Stimulated activated CD8-positive, alpha-beta memory T cell treated with anti-CD3 and anti-CD28 coated beads, Interleukin-12 subunit alpha, Interleukin-12 subunit beta, amount 100 ng/mL, for 24 hours (primary cell): ENCODE measurements around the gene GAL3ST1.
"Not testable (repeated sequence)": the region's sequence is repeated elsewhere in the genome, so short reads cannot be mapped to it uniquely, and the experiment has no call there.

Source experiments
- DNase-seq: peaks from one replicate; pipeline ENCODE4 v3.0.0-alpha.2; 2020; ENCODE audit errors: extremely low read depth

Gene GAL3ST1

DNA sequence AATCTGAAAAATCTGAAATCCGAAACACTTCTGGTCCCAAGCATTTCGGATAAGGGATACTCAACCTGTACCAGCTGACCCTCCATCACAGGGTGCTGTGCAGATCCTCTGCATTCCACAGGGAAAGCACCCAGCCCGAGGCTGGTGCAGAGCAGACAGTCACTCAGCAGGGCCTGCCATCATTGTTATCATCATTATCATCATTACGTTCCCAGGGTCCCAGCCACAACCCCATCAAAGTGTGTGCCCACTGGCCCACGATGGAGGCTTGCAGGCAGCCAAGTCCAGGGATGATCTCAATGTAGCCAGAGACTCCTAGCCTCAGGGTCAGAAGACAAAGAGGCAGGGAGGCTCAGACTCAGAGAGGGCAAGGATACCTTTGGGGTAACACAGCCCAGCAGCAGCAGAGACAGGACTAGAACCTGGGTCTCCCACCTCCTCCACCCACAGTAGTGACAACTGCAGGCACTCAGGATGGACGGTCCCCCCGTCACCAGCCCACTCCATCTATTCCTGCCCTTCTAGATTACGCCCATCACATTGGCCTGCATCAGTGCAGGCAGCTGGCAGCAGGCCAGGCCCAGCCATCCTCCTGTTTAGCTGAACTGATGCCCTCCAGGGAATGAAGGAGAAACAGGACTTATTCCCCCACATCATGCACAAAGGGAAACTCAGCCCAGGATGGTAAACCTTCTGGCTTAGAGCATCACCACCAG lies 10.3 kb downstream of the GAL3ST1 start:
- no peak for DNase-seq

DNA sequence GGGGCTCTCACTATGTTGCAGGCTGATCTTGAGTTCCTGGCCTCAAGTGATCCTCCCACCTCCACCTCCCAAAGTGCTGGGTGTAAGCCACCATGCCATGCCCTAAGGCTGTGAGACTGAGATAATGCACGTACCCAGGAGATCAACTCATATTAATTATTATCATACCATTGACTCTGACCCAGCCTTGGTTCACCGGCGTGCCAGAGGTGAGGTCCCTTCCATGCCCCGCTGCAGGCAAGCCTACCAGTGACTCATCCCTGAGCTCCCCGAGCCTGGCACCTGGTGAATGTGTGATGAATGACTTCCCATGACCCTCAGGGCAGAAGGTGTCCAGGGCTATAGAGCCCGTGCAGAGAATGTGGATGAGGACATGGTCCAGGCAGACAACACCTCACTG lies 12.1 kb downstream of the GAL3ST1 start:
- DNase-seq: no peak

DNA sequence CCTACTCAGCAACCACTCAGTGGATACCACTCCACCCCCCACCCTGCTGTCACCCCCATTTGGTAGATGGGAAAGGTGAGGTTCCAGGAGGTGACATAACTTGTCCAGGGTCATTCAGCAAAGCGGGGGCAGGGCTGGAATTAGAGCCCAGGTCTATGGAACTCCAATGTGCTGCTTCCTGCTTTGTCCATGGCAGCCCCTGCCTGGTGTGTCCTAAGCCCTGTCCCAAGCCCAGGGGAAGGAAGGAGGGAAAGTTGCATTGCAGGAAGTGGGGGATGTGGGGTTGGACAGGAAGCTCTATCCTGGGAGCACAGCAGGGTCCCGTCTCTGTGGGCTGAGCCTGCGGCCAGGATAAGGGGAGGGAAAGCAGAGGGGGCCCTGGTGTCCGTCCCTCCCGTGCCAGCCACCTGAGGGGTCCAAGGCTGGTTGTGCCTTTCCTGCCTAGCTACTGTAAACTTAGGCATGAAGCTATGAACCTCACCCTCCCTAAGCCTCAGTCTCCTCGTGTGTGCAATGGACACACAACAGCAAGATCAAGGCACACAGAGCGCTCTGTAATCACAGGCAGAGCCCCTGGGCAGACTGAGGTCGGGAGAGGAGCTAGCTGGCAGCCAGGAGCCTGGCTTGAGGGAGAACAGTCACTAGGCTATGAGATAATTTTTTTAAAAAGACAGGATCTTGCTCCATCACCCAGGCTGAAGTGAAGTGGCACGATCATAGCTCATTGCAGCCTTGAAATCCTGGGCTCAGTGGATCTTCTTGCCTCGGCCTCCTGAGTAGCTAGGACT lies 12.9 kb downstream of the GAL3ST1 start:
- no peak for DNase-seq

DNA sequence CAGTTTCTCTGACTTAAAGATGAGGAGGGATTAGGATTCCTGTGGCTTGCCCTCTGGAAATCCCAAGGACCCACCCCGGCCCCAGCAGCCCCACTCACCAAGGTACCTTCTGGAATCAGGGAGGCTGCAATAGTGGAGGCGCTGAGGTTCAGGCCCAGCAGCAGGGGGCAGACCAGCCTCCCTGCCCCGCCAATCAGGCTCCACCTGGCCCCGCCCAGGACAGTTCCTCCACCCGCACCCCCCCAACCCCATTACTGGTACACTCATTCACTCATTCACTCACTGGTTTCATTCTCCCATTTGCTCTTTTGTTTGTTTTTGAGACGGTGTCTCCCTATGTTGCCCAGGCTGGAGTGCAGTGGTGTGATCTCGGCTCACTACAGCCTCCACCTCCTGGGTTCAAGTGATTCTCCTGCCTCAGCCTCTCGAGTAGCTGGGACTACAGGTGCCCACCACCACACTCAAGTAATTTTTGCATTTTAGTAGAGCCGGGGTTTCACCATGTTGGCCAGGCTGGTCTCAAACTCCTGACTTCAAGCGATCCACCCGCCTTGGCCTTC lies 13.7 kb downstream of the GAL3ST1 start:
- DNase-seq: not testable (repeated sequence)

DNA sequence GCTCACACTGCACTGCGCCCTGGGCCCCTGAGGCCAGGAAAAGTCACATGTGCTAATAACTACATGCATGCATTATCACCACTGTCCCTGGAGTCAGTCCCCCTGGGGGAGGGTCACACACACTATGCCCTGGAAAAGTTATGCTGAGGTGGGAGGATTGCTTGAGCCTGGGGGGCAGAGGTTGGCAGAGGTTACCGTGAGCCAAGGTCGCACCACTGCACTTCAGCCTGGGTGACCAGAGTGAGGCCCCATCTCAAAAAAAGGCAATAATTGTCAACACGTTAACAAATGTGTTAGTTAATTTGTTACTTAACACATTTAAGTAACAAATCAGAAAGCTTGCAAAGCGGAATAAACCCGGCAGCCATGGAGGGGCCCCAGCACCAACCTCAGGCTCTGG lies 14.6 kb downstream of the GAL3ST1 start:
- no peak for DNase-seq

DNA sequence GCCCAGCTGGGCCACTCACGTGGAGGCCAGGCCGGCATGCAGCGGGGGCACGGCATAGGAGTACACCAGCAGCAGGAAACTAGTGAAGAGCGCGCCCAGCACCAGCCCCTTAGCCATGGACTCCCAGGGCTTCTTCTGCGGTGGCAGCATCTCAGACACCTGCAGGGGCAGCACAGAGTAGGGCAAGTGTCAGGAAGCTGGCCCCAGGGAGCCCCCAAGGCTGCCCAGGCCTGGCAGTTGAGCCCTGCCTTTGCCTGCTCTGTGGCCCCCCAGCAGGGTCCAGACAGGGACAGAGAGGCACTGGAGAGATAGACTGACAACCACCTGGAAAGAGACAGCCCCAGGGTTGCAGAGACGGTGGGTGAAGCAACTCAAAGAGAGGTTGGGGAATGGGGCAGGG lies 17.2 kb downstream of the GAL3ST1 start:
- no peak for DNase-seq

DNA sequence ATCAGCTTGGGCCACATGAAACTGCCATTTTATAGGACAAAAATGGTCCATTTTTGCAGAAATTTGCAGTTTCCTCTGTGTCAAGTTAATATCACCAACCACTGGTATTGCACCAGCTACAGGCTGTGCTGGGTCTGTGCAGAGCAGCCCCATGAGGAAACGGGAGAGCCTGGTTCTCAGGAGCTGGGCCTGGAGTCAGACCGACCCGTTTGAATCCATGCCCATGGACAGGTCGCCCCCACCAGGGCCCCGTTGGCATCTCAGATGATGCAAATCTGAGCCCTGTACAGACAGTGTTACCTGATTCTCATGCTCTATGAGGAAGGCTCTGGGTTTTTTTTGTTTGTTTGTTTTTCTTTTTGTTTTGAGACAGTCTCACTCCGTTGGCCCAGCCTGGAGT lies 18.1 kb downstream of the GAL3ST1 start:
- DNase-seq: no peak

DNA sequence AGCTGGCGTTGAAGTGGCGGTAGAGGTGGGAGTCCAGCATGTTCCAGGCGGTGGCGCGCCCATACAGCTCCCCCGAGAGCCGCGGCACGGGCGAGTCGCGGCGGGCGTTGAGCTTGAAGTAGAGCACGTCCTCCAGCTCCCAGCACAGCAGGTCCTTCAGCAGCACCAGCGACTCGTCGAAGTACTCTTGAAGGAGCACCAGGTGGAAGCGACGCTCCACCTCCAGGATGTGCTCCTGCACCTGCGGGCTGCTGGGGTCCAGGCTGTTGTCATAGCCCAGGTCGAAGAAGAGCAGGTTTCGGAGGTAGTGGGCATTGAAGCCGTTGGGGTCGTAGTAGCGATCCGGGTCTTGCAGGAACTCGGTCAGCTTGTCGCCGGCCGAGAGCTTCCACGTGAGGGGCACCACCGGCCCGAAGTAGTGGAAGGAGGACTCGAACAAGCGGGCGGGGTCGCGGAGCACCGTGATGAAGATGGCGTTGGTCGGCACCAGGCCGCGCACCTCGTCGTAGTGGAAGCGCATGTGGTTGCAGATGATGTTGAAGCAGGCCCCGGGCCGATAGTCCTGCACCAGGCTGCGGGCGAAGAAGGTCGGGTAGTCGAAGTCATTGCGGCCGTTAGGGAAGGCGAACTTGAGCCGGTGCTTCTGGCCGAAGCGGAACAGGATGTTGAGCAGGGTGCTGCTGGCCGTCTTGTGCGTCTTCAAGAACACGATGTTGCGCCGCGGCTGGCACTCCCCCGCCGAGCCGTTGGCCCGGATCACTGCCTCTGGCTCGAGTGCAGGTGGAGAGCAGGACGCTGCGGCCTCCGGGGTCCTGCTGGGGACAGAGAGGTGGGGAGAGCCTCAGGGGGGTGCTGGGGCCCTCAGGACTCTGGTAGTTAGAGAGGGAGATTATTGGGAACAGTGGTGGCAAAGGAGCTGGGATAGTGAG lies 18.9 kb downstream of the GAL3ST1 start:
- DNase-seq: no peak

DNA sequence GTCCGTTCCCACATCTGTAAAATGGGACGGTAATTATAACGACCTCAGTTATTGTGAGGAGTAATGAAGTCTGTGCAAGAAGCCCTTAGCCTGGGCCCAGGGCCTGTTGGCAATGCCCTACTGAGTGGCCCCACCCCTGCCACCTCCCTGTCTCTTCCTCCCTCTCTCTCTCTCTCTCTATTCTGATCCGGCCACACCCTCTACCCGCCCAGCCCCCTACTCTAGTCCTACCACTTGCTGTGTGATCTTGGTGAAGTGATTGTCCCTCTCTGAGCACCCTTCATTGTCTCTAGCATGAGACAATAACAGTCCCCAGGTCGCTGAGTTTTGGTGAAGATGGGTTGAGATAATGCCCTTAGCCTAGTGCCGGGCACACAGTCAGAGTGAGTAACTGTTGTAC lies 20.5 kb downstream of the GAL3ST1 start:
- no peak for DNase-seq

DNA sequence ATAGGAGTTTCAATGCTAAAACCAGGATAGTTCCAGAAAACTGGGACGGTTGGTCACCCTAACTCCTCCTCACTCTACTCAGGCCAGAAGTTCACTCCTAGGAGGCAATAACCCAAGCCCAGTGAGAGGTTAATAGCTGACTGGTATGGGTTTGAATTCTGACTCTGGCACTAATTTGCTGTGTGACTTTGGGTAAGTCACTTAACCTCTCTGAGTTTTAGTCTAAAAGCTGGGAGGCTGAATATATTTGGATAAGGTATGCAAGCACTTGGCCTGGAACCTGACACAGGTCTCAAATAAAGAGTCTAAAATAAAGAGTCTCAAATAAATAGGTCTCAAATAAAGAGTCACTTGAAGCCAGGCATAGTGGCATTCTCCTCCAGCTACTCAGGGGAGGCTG lies 21.7 kb downstream of the GAL3ST1 start:
- DNase-seq: no peak

DNA sequence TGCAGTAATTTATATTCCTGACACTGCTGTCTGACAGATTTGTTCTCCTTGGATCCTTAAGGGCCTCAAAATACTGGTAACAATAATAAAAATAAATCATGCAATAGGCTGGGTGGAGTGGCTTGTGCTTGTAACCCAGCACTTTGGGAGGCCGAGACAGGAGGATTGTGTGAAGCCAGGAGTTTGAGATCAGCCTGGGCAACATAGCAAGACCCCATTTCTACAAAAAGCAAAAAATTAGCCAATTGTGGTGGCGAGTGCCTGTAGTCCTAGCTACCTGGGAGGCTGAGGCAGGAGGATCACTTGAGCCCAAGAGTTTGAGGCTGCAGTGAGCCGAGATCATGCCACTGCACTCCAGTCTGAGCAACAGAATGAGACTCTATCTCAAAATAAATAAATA lies 22.7 kb downstream of the GAL3ST1 start:
- DNase-seq: not testable (repeated sequence)

DNA sequence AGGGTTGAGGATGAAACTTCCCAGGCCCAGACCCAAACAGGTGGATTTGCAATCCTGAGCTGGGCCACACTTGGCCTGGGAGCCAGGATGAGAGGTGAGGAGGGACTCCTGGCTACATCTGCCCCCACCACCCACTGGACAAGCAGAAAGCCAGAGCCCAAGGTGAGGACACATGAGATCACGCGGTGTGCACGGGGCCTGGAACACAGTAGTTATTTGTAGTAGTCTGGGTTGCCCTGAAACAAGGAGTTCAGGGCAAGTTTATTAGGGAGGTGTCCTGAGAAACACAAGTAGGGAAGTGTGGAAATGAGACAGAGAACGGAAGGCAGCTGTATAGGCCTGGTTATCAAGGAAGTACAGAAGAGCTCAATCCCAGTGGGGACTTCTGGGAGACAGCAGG lies 27.3 kb downstream of the GAL3ST1 start:
- DNase-seq: no peak

DNA sequence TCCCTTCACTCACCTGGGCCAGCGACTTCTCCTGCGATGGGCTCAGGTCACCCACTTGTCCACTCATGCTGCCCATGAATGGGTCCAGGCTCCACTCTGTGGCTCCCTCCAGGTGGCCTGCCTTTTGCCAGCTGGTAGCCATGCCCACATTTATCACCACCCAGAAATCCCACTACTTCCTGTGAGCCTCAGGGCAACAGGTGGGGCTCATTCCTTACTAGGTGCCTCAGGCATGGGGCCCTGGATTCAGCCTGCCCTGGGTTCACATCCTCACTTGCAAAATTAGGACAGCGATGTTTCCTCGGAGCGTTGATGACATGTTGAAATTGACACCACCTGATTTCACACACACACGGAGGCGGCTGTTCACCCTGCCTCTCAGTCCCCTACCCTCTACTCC lies 27.8 kb downstream of the GAL3ST1 start, which contains the start of gene SEC14L6:
TSS of gene SEC14L6 (minus strand) at position 126 of the 400 bp plus-strand sequence. CDS start at position 67, 59 bp downstream.
- no peak for DNase-seq

DNA sequence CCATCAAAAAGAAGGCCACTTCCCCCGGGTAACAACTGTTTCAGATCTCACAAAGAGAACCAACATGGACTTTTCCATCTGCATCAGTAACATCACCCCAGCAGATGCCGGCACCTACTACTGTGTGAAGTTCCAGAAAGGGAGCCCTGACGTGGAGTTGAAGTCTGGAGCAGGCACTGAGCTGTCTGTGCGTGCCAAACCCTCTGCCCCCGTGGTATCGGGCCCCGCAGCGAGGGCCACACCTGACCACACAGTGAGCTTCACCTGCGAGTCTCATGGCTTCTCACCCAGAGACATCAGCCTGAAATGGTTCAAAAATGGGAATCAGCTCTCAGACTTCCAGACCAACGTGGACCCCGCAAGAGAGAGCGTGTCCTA lies 31.7 kb downstream of the GAL3ST1 start:
- DNase-seq: no peak

DNA sequence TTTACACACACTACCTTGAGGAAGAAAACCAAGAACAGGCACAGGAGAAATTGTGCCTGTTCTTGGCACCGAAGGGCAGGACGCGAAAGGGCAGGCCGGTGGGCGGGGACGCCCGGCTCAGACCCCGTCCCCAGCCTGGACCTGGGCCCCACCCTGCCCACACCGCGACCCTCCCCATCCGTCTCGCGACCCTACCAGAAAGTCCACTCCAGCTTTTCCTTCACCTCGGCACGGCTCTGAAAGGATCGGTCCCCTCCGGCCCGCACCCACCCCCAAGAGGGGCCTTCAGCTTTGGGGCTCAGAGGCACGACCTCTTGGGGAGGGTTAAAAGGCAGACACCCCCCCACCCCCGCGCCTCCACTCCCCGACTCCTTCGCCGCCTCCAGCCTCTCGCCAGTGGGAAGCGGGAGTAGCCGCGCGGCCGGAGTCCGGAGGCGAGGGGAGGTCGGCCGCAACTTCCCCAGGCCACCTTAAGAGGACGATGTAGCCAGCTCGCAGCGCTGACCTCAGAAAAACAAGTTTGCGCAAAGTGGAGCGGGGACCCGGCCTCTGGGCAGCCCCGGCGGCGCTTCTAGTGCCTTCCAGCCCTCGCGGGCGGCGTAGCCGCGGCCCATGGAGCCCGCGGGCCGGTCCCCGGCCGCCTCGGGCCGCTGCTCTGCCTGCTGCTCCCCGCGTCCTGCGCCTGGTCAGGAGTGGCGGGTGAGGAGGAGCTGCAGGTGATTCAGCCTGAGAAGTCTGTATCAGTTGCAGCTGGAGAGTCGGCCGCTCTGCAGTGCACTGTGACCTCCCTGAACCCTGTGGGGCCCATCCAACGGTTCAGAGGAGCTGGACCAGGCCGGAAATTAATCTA lies 32.3 kb downstream of the GAL3ST1 start:
- no peak for DNase-seq

DNA sequence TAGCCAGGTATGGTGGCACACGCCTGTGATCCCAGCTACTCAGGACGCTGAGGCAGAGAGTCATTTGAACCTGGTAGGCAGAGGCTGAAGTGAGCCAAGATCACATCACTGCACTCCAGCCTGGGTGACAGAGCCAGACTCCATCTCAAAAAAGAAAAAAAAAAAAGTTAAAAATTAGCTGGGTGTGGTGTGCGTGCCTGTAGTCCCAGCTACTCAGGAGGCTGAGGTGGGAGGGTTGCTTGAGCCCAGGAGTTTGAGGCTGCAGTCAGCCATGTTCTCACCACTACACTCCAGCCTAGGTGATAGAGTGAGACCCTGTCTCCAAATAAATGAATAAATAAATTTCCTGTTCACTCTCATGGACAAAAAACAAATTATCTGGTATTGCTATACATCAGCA lies 33.0 kb downstream of the GAL3ST1 start:
- not testable (repeated sequence) for DNase-seq

DNA sequence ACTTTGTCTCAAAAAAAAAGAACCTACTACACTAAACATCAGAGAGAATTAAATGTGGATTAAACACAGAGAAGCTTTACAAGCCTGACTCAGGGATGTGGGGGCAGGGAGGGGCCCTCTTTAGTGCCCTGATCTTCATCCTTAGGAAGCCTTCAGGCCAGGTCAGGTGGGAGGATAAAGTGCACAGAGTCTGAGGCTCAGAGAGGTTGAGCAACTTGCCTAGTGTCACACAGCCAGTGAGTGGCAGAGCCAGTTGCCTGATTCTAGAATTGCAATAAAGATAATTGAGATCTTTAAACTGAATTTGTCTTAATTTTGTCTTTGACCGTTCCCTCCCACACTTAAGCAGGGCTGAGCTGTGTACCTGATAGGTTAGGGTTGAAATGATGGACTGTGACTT lies 35.1 kb downstream of the GAL3ST1 start:
- DNase-seq: no peak

DNA sequence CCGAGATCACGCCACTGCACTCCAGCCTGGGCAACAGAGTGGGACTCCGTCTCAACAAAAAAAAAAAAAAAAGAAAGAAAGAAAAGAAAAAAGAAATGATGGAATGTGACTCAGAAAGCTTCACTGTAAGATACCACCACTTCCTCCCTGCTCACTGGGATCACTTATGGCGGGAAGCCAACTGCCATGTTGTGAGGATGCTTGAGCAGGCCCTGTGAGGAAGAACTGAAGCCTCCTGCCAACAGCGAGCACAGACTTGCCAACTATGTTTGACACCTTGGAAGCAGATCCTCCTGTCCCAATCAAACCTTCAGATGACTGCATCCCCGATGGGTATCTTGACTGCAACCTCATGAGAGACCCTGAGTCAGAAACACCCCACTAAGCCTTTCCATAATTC lies 36.2 kb downstream of the GAL3ST1 start:
- DNase-seq: no peak

DNA sequence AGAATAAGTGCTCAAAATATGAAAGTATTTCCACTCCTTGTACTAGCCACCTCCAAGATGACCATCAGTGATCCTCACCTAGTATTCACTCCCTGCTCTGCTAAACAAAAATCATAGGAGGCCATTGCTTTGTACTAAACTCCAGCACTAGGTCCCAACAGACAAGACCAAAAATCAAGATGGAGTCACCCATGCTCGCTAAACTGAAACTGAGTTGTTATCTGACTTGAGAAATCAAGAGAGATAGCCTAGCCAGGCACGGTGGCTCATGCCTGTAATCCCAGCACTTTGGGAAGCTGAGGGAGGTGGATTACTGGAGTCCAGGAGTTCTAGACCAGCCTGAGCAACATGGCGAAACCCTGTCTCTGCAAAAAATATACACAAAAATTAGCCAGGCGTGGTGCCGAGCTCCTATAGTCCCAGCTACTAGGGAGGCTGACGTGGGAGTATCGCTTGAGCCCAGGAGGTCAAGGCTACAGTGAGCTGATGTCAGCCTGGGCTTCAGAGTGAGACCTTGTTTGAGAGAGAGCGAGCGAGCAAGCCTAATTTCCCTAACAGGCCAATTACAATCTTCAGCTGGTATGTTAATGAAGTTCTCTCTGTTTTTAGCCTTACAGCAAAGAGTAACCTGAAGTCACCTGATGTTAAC lies 37.3 kb downstream of the GAL3ST1 start:
- DNase-seq: no peak

DNA sequence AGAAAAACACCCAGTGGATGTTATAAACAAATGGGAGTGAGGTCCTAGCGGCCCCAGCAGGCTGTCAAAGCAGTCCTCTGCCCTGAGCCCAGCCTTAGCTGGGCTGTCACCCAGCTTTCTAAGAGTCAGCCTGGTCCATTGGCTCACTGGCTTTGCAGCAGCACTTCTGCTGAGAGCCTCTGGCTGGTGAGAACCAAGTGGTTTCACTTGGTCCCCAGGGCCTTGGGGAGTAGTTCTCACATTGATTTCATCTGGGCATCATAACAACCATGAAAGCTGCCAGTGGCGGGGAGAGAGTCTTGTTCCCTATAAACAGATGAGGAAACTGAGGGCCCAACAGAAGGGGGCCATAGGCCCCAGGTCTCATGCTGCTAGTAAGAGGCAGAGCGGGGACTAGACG lies 39.3 kb downstream of the GAL3ST1 start:
- no peak for DNase-seq
